Activated T-cell treated with anti-CD3 and anti-CD28 coated beads, Interleukin-2, amount 50 U/mL, for 72 hours (primary cell): Measurements from ENCODE around the gene LRRC36. TPM values are rescaled to one million over a fixed set of nuclear protein-coding genes. Genes with fewer than 3 reads are reported as not detected.
"Not testable (repeated sequence)": the region's sequence is repeated elsewhere in the genome, so short reads cannot be mapped to it uniquely, and the experiment has no call there.

Experiments used
- ATAC-seq, 2 donors: fragments of 150-1000 bp; cut with Tn5 transposase; replicated peaks in 1 of 2; 2 replicates each; pipeline ENCODE4 v1.10.0; 2021; ENCODE audit warnings: moderate library complexity in 2 of 2, mild to moderate bottlenecking in 1 of 2
- DNase-seq, 2 donors: peaks; one replicate each; pipeline ENCODE4 v3.0.0; 2021 to 2022; ENCODE audit warnings: mixed read lengths in 1 of 2
- H3K27ac Mint-ChIP-seq: one replicate; pipeline ENCODE4 v1.8.0; 2022; ENCODE audit warnings: mild to moderate bottlenecking, moderate library complexity, mixed read lengths
- H3K27me3 Mint-ChIP-seq: one replicate; pipeline ENCODE4 v1.8.0; 2022; ENCODE audit warnings: low read depth, mixed read lengths
- H3K36me3 Mint-ChIP-seq, 2 donors: one replicate each; pipeline ENCODE4 v1.8.0; 2022; ENCODE audit warnings: mixed read lengths in 2 of 2, mild to moderate bottlenecking in 1 of 2; ENCODE audit not compliant: insufficient read depth in 2 of 2
- H3K4me1 Mint-ChIP-seq: one replicate; pipeline ENCODE4 v1.8.0; 2022; ENCODE audit warnings: low read depth, mixed read lengths
- H3K4me3 Mint-ChIP-seq, 2 donors: one replicate each; pipeline ENCODE4 v1.8.0; 2022; ENCODE audit warnings: mild to moderate bottlenecking in 2 of 2, mixed read lengths in 2 of 2, moderate library complexity in 2 of 2
- H3K9me3 Mint-ChIP-seq, 2 donors: one replicate each; pipeline ENCODE4 v1.8.0; 2022; ENCODE audit warnings: mixed read lengths in 2 of 2
- total RNA-seq, 2 donors: library from RNA; stranded (reverse); gene quantifications; one replicate each; pipeline ENCODE4 v1.2.3, GENCODE V29; 2022

LRRC36 gene
- total RNA-seq, 2 donors from 2014 or later, result 3.1 to 4.4 TPM

DNA sequence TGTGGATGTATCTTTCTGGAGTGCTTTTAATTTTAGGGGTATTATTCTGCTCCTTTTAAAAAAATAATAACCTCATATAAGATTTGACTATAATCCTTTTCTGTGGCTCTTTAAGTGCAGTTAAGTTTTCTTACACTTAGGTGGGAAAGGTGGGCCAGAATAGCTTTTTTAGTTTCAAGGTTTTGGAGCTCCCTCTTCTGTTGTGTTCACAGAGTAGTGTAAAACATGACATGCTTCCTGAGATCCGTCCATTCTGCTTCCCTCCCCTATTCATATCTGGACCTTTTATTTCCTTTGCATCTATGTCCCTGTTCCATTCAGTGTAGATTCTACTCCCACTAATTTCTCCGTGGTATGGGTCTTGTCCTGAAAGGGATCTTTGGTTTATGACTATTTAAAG is 12.8 kb downstream of the LRRC36 start:
- Mint-ChIP-seq H3K27me3 (no peaks in the 10 kb centered on the region), H3K27ac (no peak overlapping the region)

DNA sequence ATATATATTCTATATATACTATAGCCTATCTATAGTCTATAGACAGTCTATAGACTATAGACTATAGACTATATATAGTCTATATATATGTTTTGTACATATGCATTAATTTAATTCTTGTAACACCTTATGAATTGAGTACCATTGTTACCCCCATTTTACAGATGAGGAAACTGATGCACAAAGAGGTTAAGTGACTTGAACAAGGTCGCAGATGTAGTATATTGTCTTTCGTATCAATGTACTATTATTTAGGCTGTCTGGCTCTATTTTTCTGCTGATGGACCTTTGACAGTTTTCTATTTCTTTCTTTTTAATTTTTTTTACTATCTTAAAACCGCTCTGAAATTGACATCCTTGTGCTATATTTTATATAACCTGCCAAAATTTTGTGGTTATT is 14.6 kb downstream of the LRRC36 start:
- Mint-ChIP-seq H3K27me3 (no peaks in the 10 kb centered on the region), H3K4me3 (no peak overlapping the region), H3K36me3 (no peaks in the 10 kb centered on the region), H3K27ac (no peak overlapping the region), H3K9me3 (no peaks in the 10 kb centered on the region), H3K4me1 (no peaks in the 10 kb centered on the region)
- no peak for DNase-seq
- ATAC-seq, result no peak

More for the DNA sequence above, 12.8 kb downstream of the LRRC36 start:
- H3K4me1 Mint-ChIP-seq, result no peaks in the 10 kb centered on the region
- no peak overlapping the region for H3K4me3 Mint-ChIP-seq
- peaks cover 2% of the 10 kb centered on the region in 2 donors for H3K9me3 Mint-ChIP-seq
- ATAC-seq (no peak), DNase-seq (no peak)
- H3K36me3 Mint-ChIP-seq, result peaks cover 3% of the 10 kb centered on the region in 2 donors

DNA sequence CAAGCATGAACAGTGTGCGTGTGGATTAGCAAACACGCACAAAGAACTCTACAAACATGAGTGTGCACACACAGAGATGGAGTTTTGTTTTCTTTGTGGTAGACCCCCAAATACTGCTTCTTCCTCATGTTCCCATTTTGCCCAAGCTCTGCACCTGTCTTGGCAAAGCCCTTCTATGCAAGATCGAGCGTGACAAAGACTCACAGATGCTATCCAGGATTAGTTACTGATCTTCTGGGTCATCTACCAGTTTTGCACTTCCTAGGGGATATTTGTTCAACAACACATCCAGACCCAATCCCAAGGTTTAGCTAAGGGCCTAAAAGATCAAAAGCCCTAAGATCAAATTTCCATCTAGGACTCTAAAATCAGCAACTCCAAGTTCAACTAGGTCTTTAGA is 16.0 kb downstream of the LRRC36 start:
- H3K9me3 Mint-ChIP-seq, result no peaks in the 10 kb centered on the region
- H3K36me3 Mint-ChIP-seq, result no peaks in the 10 kb centered on the region
- no peaks in the 10 kb centered on the region for H3K4me1 Mint-ChIP-seq
- H3K4me3 Mint-ChIP-seq, result no peak overlapping the region
- H3K27me3 Mint-ChIP-seq, result no peaks in the 10 kb centered on the region
- ATAC-seq (no peak), DNase-seq (no peak)
- H3K27ac Mint-ChIP-seq, result no peak overlapping the region

DNA sequence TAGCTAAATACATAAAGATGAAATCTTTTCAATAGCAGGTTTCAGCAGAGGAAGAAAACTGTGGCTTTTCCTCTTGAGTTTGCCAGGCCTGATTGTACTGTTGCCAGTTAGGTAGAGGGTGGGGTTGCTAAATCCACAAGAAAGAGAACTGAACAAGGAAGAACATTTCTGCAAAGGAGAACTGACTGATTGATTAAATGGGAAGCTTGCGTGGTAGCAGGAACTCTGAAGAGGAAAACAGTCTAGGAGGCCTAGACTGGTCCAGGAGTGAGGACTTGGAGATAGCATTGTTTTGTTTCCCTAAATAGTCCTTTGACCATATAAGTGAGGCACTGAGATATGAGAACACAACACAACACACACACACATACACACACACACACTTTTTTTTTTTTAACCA is 18.8 kb downstream of the LRRC36 start:
- Mint-ChIP-seq H3K4me3 (no peak overlapping the region), H3K4me1 (no peaks in the 10 kb centered on the region), H3K27ac (no peak overlapping the region), H3K36me3 (no peaks in the 10 kb centered on the region), H3K27me3 (no peaks in the 10 kb centered on the region), H3K9me3 (no peaks in the 10 kb centered on the region)
- DNase-seq, result no peak
- ATAC-seq, result no peak

DNA sequence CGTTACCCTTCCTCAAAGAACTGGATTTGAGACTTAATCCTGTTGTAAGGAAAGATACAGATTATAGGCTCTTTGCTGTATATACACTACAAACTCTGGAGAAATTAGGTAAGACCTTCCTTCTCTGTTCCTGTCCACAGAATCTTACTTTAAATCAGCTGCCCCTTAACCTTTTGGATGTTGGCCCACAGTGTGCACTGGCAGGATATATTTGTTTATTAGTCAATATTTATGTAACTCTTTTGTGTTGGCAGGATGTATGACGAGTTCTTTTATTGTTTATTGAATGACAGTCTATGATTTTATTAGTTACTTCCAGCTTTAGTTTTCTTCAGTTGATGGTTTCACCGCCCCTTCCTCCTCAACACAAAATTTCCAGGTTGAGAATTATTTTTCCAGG is 19.7 kb downstream of the LRRC36 start:
- ATAC-seq, result no peak
- no peaks in the 10 kb centered on the region for H3K9me3 Mint-ChIP-seq
- no peak overlapping the region for H3K27ac Mint-ChIP-seq
- no peaks in the 10 kb centered on the region for H3K27me3 Mint-ChIP-seq
- H3K36me3 Mint-ChIP-seq, result no peaks in the 10 kb centered on the region
- H3K4me3 Mint-ChIP-seq, result no peak overlapping the region
- DNase-seq, result no peak
- H3K4me1 Mint-ChIP-seq, result no peaks in the 10 kb centered on the region

DNA sequence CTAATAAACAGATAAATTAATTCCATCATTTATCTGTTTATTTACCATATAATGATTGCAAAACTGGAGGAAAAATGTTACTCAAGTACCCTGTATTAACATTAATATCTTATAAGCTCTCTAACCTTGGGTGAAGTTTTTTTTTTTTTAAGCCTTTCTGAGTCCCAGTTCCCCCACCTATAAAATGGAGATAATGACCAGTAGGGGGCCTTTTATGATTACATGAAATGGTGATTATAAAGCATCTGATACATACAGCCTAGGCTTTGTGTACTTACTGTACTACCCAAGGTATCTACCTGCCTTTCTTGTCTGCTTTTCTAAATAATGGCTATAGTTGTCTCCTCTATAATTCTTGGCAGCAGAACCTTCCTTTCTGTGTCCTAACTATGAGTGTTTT is 22.6 kb downstream of the LRRC36 start:
- Mint-ChIP-seq H3K9me3 (no peaks in the 10 kb centered on the region), H3K4me3 (no peak overlapping the region), H3K4me1 (no peaks in the 10 kb centered on the region), H3K36me3 (no peaks in the 10 kb centered on the region), H3K27me3 (no peaks in the 10 kb centered on the region), H3K27ac (no peak overlapping the region)
- DNase-seq, result no peak
- ATAC-seq, result peak in 1 of 2 donors; percentile 41

DNA sequence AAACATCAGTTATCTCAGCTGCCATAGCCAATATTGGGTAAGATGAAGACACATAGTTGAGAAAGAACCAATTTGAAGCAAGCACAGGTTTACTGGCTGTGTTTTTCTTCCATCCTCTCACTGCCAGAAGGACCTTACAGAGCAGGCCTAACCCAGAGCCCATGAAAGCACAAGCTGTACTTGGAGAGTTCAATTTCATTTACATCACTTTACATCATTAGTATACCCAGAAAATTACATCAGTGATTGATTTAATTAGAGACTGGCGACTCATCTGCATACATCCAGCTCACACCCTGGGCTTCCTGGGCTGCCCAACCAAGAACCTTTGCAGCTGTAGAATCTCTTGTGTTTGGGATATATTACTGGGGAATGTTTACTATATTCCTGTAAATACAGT is 23.7 kb downstream of the LRRC36 start:
- Mint-ChIP-seq H3K36me3 (no peaks in the 10 kb centered on the region), H3K27me3 (no peaks in the 10 kb centered on the region), H3K27ac (no peak overlapping the region), H3K4me1 (no peaks in the 10 kb centered on the region), H3K9me3 (no peaks in the 10 kb centered on the region), H3K4me3 (no peak overlapping the region)
- no peak for ATAC-seq
- no peak for DNase-seq

DNA sequence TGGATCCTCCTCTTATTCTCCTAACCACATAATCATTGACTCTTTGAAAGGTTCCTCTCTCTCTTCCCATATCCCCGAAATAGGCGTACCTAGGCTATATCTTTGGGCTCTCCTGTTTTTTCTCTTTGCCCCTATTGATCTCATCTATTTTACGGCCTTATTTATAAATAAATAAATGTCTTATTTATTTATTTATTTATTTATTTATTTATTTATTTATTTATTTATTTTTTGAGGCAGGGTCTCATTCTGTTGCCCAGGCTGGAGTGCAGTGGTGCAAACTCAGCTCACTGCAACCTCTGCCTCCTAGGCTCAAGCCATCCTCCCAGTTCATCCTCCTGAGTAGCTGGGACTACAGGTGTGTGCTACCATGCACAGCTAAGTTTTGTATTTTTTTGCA is 25.8 kb downstream of the LRRC36 start:
- ATAC-seq, H3K9me3 Mint-ChIP-seq, H3K27me3 Mint-ChIP-seq, H3K4me1 Mint-ChIP-seq, DNase-seq, H3K4me3 Mint-ChIP-seq, H3K36me3 Mint-ChIP-seq, H3K27ac Mint-ChIP-seq: not testable (repeated sequence)

DNA sequence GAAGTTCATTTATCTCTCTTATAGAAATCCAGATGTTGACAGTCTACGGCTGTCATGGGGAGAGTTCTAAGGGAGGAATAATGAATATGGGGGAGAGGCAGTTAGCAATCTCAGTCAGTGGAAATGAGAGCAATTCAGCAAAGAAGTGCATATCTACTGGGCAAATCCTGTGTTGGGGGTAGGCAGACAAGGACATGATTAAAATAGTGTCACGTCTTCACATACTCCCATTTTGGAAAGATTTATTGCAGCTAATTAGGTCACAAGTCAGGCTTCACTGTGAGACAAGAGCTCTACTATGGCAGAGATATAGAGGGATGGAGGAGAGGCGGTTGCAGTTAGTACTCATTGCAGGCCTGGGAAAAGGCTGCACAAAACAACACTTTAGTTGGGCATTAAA is 29.8 kb downstream of the LRRC36 start:
- H3K27ac Mint-ChIP-seq, result no peak overlapping the region
- no peaks in the 10 kb centered on the region for H3K36me3 Mint-ChIP-seq
- ATAC-seq, result no peak
- no peaks in the 10 kb centered on the region for H3K27me3 Mint-ChIP-seq
- H3K4me1 Mint-ChIP-seq, result peaks cover 9% of the 10 kb centered on the region
- H3K9me3 Mint-ChIP-seq, result no peaks in the 10 kb centered on the region
- DNase-seq, result no peak
- H3K4me3 Mint-ChIP-seq, result no peak overlapping the region

DNA sequence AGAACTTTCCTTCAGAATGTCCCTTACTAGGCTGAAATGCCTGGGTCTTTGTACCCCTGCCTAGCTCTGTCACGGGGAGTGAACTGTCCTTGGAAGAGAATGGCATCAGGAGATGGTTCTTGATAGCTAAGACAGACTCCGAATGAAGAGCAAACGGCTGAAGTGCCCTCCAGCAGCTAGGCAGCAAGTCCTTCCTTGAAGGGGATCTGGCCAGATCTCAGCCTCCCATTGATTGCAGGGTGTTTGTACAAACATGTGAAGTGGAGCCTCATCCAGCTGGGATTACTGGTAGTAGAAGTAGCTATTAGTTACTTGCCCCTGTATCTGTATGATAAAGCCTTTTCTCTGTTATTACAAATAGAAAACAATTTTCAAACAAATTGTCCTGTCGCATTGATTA is 30.9 kb downstream of the LRRC36 start:
- Mint-ChIP-seq H3K27me3 (no peaks in the 10 kb centered on the region), H3K36me3 (no peaks in the 10 kb centered on the region), H3K27ac (no peak overlapping the region), H3K9me3 (no peaks in the 10 kb centered on the region), H3K4me3 (no peak overlapping the region), H3K4me1 (peaks cover 9% of the 10 kb centered on the region)
- DNase-seq, result no peak
- no peak for ATAC-seq

DNA sequence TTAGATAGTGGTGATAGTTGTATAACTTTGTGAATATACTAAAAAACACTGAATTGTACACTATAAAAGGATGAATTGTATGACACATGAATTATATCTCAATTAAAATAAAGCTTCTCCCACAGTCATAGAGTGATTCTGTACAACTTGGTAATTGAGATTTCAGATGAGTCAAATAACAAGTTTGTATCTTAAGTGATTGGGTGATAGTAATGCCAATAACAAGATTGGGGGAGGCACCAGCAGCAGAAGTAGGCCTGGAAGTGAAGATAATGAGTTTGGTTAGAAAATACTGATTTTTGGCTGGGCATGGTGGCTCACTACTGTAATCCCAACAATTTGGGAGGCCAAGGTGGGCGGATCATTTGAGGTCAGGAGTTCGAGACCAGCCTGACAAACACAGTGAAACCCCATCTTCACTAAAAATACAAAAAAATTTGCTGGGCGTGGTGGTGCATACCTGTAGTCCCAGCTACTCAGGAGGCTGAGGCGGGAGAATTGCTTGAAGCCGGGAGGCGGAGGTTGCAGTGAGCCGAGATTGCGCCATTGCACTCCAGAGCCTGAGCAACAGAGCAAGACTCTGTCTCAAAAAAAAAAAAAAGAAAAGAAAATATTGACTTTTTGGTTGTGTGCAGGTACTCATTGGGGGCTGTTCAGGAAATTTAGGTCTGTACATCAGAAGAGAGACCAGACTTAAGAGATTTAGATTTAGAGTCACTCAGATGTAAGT is 33.1 kb downstream of the LRRC36 start:
- ATAC-seq, result not testable (repeated sequence)

DNA sequence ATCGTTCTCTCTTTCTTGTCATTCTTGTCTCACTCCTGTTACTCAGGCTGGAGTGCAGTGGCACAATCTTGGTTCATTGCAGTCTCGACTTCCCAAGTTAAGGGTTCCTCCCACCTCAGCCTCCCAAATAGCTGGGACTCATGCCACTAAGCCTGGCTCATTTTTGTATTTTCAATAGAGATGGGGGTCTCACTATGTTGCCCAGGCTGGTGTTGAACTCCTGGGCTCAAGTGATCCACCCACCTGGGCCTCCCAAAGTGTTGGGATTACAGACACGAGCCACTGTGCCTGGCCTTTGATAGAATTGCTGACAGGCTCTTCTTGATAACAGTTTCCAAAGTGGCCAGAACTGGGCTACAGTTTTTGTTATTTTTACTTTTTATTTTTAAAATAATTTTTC is 34.4 kb downstream of the LRRC36 start:
- no peak overlapping the region for H3K4me3 Mint-ChIP-seq
- no peak overlapping the region for H3K27ac Mint-ChIP-seq
- no peaks in the 10 kb centered on the region for H3K27me3 Mint-ChIP-seq
- no peak for ATAC-seq
- H3K9me3 Mint-ChIP-seq, result no peaks in the 10 kb centered on the region
- H3K4me1 Mint-ChIP-seq, result peaks cover 21% of the 10 kb centered on the region
- no peak for DNase-seq
- no peaks in the 10 kb centered on the region for H3K36me3 Mint-ChIP-seq

More for the DNA sequence above, 33.1 kb downstream of the LRRC36 start:
- H3K36me3 Mint-ChIP-seq, H3K9me3 Mint-ChIP-seq, DNase-seq, H3K27me3 Mint-ChIP-seq, H3K4me3 Mint-ChIP-seq, H3K4me1 Mint-ChIP-seq, H3K27ac Mint-ChIP-seq: not testable (repeated sequence)

DNA sequence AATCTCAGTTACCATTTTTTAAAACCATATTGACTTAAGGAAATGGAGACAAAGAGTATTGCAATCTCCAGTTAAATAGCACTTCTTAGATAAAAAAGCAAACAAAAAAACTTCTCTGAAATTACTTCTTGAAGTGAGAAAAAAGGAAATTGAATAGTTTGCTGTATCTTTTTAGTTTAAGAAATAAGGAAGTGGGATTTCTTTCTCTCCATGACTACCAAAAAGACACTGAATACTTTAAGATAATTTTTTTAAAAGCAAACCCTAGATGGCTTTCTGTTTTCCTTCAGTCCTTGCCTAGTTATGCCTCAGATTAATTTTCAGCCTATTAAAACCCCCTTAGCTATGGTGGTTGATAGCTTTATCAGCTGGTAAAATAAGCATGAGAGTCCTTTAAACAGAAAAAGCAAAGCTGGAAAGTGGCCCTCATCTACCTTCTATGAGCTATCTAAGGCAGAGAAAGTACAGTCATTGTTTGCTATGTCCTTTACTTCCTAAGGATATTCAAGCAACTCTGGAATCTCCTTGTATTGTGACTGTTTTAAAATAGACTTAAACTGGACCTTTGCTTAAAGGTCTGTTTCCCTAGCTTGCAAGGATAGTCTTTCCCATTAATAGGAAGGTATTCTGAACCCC is 38.1 kb downstream of the LRRC36 start:
- Mint-ChIP-seq H3K4me3 (no peak overlapping the region), H3K4me1 (peaks cover 12% of the 10 kb centered on the region), H3K9me3 (no peaks in the 10 kb centered on the region), H3K36me3 (no peaks in the 10 kb centered on the region), H3K27me3 (no peaks in the 10 kb centered on the region), H3K27ac (no peak overlapping the region)
- ATAC-seq (no peak), DNase-seq (no peak)

DNA sequence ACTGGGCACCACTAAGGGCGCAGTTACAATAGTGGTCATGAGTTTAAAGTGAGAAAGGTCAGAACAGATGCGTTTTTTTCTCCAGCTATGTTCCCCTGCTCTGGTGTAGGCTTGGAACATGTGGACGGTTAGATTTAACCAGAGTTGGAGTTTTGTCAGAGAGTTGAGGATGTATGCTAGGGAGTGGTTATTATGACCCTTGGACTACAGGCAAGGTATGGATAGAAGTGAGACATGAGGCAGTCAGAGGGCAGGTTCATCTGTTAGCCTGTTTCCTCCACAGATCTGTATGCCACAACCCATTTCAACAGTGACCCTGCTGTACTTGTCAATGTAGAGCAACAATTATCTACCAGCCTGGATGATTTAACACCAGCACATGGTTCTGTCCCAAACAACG is 44.0 kb downstream of the LRRC36 start:
- Mint-ChIP-seq H3K4me1 (peaks cover 4% of the 10 kb centered on the region), H3K27ac (no peak overlapping the region), H3K36me3 (no peaks in the 10 kb centered on the region), H3K4me3 (no peak overlapping the region), H3K9me3 (no peaks in the 10 kb centered on the region), H3K27me3 (peaks cover 7% of the 10 kb centered on the region)
- ATAC-seq (no peak), DNase-seq (no peak)
